Measurements from ENCODE around the gene SLCO1A2. TPM values are rescaled to one million over a fixed set of nuclear protein-coding genes. Genes with fewer than 3 reads are reported as not detected.

Gene SLCO1A2
- total and polyA plus RNA-seq, 2 of the 8 experiments (the other 6 are each of a cell fraction or from before 2014, with no cell fraction given), result 2.9 to 5.1 TPM

GRCh38 chr12:21372602-21373001 is 37.9 kb upstream of the SLCO1A2 start, which contains the start of gene IAPP:
Gene IAPP (plus strand): TSS chr12:21372902. CDS start chr12:21373352, 450 bp downstream.
- H3K4me2 ChIP-seq (ENCODE audit: insufficient read depth in 1 of 2, low read depth in 2 of 2, low read length in 2 of 2), result no peak within 1 kb of the TSS
- no peak within 1 kb of the TSS for H2BK5ac ChIP-seq (ENCODE audit: low read depth, low read length)
- no peaks in the 10 kb centered on the region for H3K79me2 ChIP-seq (ENCODE audit: control insufficient read depth in 1 of 2, insufficient read depth in 2 of 2, low read length in 2 of 2)
- H3K56ac ChIP-seq (replicated peaks; ENCODE audit: insufficient read length, low read depth, low read length), result no peak within 1 kb of the TSS
- 83% methylated on average over 2 of the region's 2 CpGs; no CpG with 5 or more reads in 1 of the 2 experiments for WGBS, 2 experiments (ENCODE audit: extremely low coverage in 1 of 2, insufficient coverage in 1 of 2, insufficient read length in 1 of 2, insufficient replicate concordance in 2 of 2, low coverage in 1 of 2, low lambda C conversion rate in 2 of 2, missing lambda C conversion rate in 1 of 2)
- no peak within 1 kb of the TSS for H2BK20ac ChIP-seq (ENCODE audit: low read length)
- no peak within 1 kb of the TSS for H2BK15ac ChIP-seq (ENCODE audit: low read length)
- H3K23me2 ChIP-seq (ENCODE audit: low read depth, low read length), result no peaks in the 10 kb centered on the region
- no peaks in the 10 kb centered on the region for H3K9me3 ChIP-seq (ENCODE audit: insufficient read depth in 2 of 2, low read depth in 1 of 2, low read length in 1 of 2)
- FAIRE-seq (no peak), DNase-seq (ENCODE audit: low read depth in 1 of 2, low spot score in 2 of 2) (no peak)
- CTCF ChIA-PET (ENCODE audit: partially characterized antibody), result interaction anchor here (0.6 to 1.5 kb wide), 3 partner anchors 13 to 691 kb away, joined by 3 to 6 read pairs (median 3); no protein-coding TSS in a partner anchor
- POLR2A ChIA-PET (ENCODE audit: partially characterized antibody), result no interaction called here
- H4K8ac ChIP-seq (ENCODE audit: extremely low read depth, insufficient read depth, low read length), result no peak within 1 kb of the TSS
- 0 out of 7 replicates have a peak, but pooled peaks cover 0 to 2% (median 0%) of the 10 kb centered on the region in 4 experiments for H3K4me1 ChIP-seq (replicated peaks in 1 of 4; ENCODE audit: control insufficient read depth in 3 of 4, insufficient read depth in 4 of 4, low read length in 3 of 4)
- H3K79me1 ChIP-seq (ENCODE audit: low read depth, low read length), result no peaks in the 10 kb centered on the region
- no peaks in the 10 kb centered on the region for H3K27me3 ChIP-seq (replicated peaks in 1 of 4; ENCODE audit: control insufficient read depth in 3 of 4, extremely low read depth in 1 of 4, insufficient read depth in 3 of 4, low read length in 3 of 4)
- no peak within 1 kb of the TSS for H3K4me3 ChIP-seq (ENCODE audit: extremely low read depth in 1 of 4, insufficient read depth in 2 of 4, low read depth in 3 of 4, low read length in 4 of 4)
- TF ChIP-seq POU5F1 (IDR thresholded peaks at IDR 0.05; ENCODE audit: low read depth, low read length) (no peak), FOSL1 (IDR thresholded peaks at IDR 0.05; ENCODE audit: insufficient read depth, low read depth, low read length) (no peak), CTCF (IDR thresholded peaks at IDR 0.05; ENCODE audit: control extremely low read depth in 1 of 3, insufficient read depth in 1 of 3, low read depth in 1 of 3, low read length in 3 of 3) (no peak), ATF2 (IDR thresholded peaks at IDR 0.05; ENCODE audit: low read length) (no peak), NRF1 (IDR thresholded peaks at IDR 0.05; ENCODE audit: low read depth, low read length) (no peak), SP1 (IDR thresholded peaks at IDR 0.05; ENCODE audit: low read depth, low read length) (no peak), POLR2AphosphoS5 (IDR thresholded peaks at IDR 0.05; ENCODE audit: low read depth, low read length) (no peak), TBP (IDR thresholded peaks at IDR 0.05; ENCODE audit: low read depth, low read length) (no peak), SP4 (IDR thresholded peaks at IDR 0.05; ENCODE audit: low read length) (no peak), YY1 (IDR thresholded peaks at IDR 0.05; ENCODE audit: low read depth, low read length) (no peak)
- H3K18ac ChIP-seq (ENCODE audit: extremely low read depth, low read length), result no peak within 1 kb of the TSS
- no peaks in the 10 kb centered on the region for H4K20me1 ChIP-seq (replicated peaks in 1 of 2; ENCODE audit: control insufficient read depth in 1 of 2, insufficient read depth in 2 of 2, low read length in 2 of 2)
- no peak within 1 kb of the TSS; a peak in 1 of 7 replicates for H3K9ac ChIP-seq (replicated peaks in 1 of 4; ENCODE audit: extremely low read depth in 1 of 4, low read depth in 3 of 4, low read length in 3 of 4)
- H3K4ac ChIP-seq (replicated peaks; ENCODE audit: insufficient read length, low read depth, low read length), result no peak within 1 kb of the TSS
- no peak within 1 kb of the TSS for H2BK12ac ChIP-seq (ENCODE audit: low read depth, low read length)
- H2AK5ac ChIP-seq (ENCODE audit: low read depth, low read length), result no peak within 1 kb of the TSS
- H3K27ac ChIP-seq (ENCODE audit: low read depth, low read length), result no peak within 1 kb of the TSS
- no peaks in the 10 kb centered on the region for H3K36me3 ChIP-seq (ENCODE audit: control insufficient read depth in 2 of 4, insufficient read depth in 4 of 4, low read length in 3 of 4)
- no peak within 1 kb of the TSS for H3K23ac ChIP-seq (ENCODE audit: insufficient read length)
- H2BK120ac ChIP-seq (replicated peaks; ENCODE audit: low read depth, low read length), result no peak within 1 kb of the TSS
- no peak within 1 kb of the TSS for H4K5ac ChIP-seq (ENCODE audit: insufficient read length, low read depth, low read length)
- no peak within 1 kb of the TSS for H2AFZ ChIP-seq (ENCODE audit: low read length)
- no peak within 1 kb of the TSS for H3K14ac ChIP-seq (ENCODE audit: insufficient read length)
- H4K91ac ChIP-seq (replicated peaks; ENCODE audit: insufficient read length, low read length), result no peak within 1 kb of the TSS

Measured in H1 (cell line).